Endothelial cell of umbilical vein (primary cell): ENCODE results near the gene ZNF831. TPM values are rescaled to one million over a fixed set of nuclear protein-coding genes. Genes with fewer than 3 reads are reported as not detected.

Experiments
- BruUV-seq: library from RNA; stranded (reverse); fragments of 400-500 nt; replicated peaks from 2 replicates; lab custom pipeline; 2021; lab: Mats Ljungman, UMichigan
- CTCF ChIA-PET: fragments of 300-600, 350-600 bp; sonication (Branson Sonifier 250); formaldehyde crosslinking; loops from one replicate; lab custom pipeline; 2021; ENCODE audit warnings: antibody characterized with exemption, inconsistent platforms; lab: Charles Lee
- POLR2A ChIA-PET: fragments of 300-600, 350-600 bp; sonication (Branson Sonifier 250); formaldehyde crosslinking; loops from one replicate; lab custom pipeline; 2021; ENCODE audit warnings: antibody characterized with exemption, inconsistent platforms; lab: Charles Lee
- DNase-seq: peaks from one replicate; pipeline ENCODE4 v3.0.0-alpha.2; 2011; ENCODE audit warnings: low read depth, low spot score
- FAIRE-seq: peaks from 2 replicates; lab custom pipeline; 2011; peaks lifted over from hg19 to GRCh38; lab: Jason Lieb, UNC
- H2AFZ ChIP-seq: 2 replicates; pipeline ENCODE4 v1.6.0; 2012; ENCODE audit warnings: low read depth, low read length, control low read depth, inconsistent platforms
- H3K27ac ChIP-seq: 2 replicates; pipeline ENCODE4 v1.5.1; 2011; ENCODE audit warnings: low read depth, mild to moderate bottlenecking, control low read depth, low read length, moderate library complexity; ENCODE audit not compliant: insufficient read depth
- H3K27me3 ChIP-seq, 2 experiments: 2 replicates each; pipeline versions ENCODE4 v1.6.0 to v1.6.1; 2011; ENCODE audit warnings: low read length in 2 of 2, mixed read lengths in 1 of 2; ENCODE audit not compliant: control insufficient read depth in 2 of 2, insufficient read depth in 2 of 2
- H3K36me3 ChIP-seq, 2 experiments: 2 replicates in 1 of 2; 3 replicates in 1 of 2; pipeline ENCODE4 v1.5.1; 2011; ENCODE audit warnings: low read length in 2 of 2, mild to moderate bottlenecking in 1 of 2, moderate library complexity in 1 of 2; ENCODE audit not compliant: control insufficient read depth in 2 of 2, insufficient read depth in 2 of 2; ENCODE audit errors: extremely low read depth in 1 of 2
- H3K4me1 ChIP-seq: 3 replicates; pipeline ENCODE4 v1.5.1; 2011; ENCODE audit warnings: mild to moderate bottlenecking, low read length; ENCODE audit not compliant: control insufficient read depth, insufficient read depth; ENCODE audit errors: extremely low read depth
- H3K4me2 ChIP-seq: 2 replicates; pipeline ENCODE4 v1.6.1; 2011; ENCODE audit warnings: low read length, control low read depth, mixed read lengths; ENCODE audit not compliant: insufficient read depth
- H3K4me3 ChIP-seq, 3 experiments: fragments of 200-600 bp in 1 of 3; sonication (generic), shearing (Covaris generic) in 1 of 3; replicated peaks in 1 of 3; 2 replicates each; pipeline ENCODE4 v1.5.1; 2011 to 2016; ENCODE audit warnings: control low read depth in 3 of 3, low read length in 3 of 3, mild to moderate bottlenecking in 2 of 3, inconsistent platforms in 1 of 3, low read depth in 1 of 3, moderate library complexity in 1 of 3; ENCODE audit not compliant: insufficient read depth in 1 of 3
- H3K79me2 ChIP-seq: 2 replicates; pipeline ENCODE4 v1.6.0; 2012; ENCODE audit warnings: low read length, inconsistent platforms; ENCODE audit not compliant: control insufficient read depth, insufficient read depth
- H3K9ac ChIP-seq: replicated peaks from 2 replicates; pipeline ENCODE3; 2011; ENCODE audit warnings: low read length, control low read depth; ENCODE audit not compliant: insufficient read depth; ENCODE audit errors: extremely low read depth
- H3K9me1 ChIP-seq: replicated peaks from 3 replicates; pipeline ENCODE4 v1.6.0; 2011; ENCODE audit warnings: mild to moderate bottlenecking, low read length; ENCODE audit not compliant: control insufficient read depth, insufficient read depth; ENCODE audit errors: extremely low read depth
- H3K9me3 ChIP-seq: replicated peaks from 2 replicates; pipeline ENCODE4 v1.5.1; 2012; ENCODE audit warnings: low read length, inconsistent platforms; ENCODE audit not compliant: control insufficient read depth, insufficient read depth
- H4K20me1 ChIP-seq: replicated peaks from 2 replicates; pipeline ENCODE3; 2011; ENCODE audit warnings: mild to moderate bottlenecking, low read length; ENCODE audit not compliant: control insufficient read depth, insufficient read depth; ENCODE audit errors: extremely low read depth
- CTCF ChIP-seq, 2 donors: IDR thresholded peaks; 1 replicate in 1 of 2; 2 replicates in 1 of 2; pipeline ENCODE4 v1.5.1; 2011; ENCODE audit warnings: low read length in 2 of 2, mild to moderate bottlenecking in 2 of 2, moderate library complexity in 2 of 2, control low read depth in 1 of 2, inconsistent platforms in 1 of 2, low read depth in 1 of 2; ENCODE audit not compliant: insufficient read depth in 1 of 2; ENCODE audit errors: extremely low read depth in 1 of 2
- EZH2 ChIP-seq: IDR thresholded peaks from 2 replicates; pipeline ENCODE4 v1.6.1; 2012; ENCODE audit warnings: borderline replicate concordance, low read depth, mild to moderate bottlenecking, moderate library complexity, low read length, inconsistent platforms; ENCODE audit not compliant: severe bottlenecking
- FOS ChIP-seq: IDR thresholded peaks from 2 replicates; pipeline ENCODE4 v1.6.1; 2011; ENCODE audit warnings: mild to moderate bottlenecking, low read length, moderate library complexity, borderline replicate concordance; ENCODE audit not compliant: insufficient read depth
- GATA2 ChIP-seq: IDR thresholded peaks from 2 replicates; pipeline ENCODE4 v1.7.0; 2011; ENCODE audit warnings: low read depth, mild to moderate bottlenecking, moderate library complexity, mixed read lengths, low read length; ENCODE audit not compliant: insufficient read length, insufficient read depth
- JUN ChIP-seq: IDR thresholded peaks from 2 replicates; pipeline ENCODE4 v1.6.1; 2011; ENCODE audit warnings: borderline replicate concordance, low read depth; ENCODE audit not compliant: insufficient read length, insufficient read depth
- MYC ChIP-seq: IDR thresholded peaks from one replicate; pipeline ENCODE4 v1.6.1; 2011; ENCODE audit warnings: mild to moderate bottlenecking, low read depth, low read length
- POLR2A ChIP-seq: IDR thresholded peaks from 2 replicates; pipeline ENCODE4 v1.6.1; 2012; ENCODE audit warnings: low read depth, mild to moderate bottlenecking, control low read depth, low read length
- POLR2AphosphoS5 ChIP-seq: IDR thresholded peaks from 2 replicates; pipeline ENCODE4 v1.6.1; 2012; ENCODE audit warnings: low read depth, mild to moderate bottlenecking, control low read depth, low read length, moderate library complexity; ENCODE audit not compliant: insufficient read depth
- dilution Hi-C: fragments of 300-500 bp; cut with MboI; formaldehyde crosslinking; loops from one replicate; pipeline ENCODE4 v1.15.0; 2019; ENCODE audit warnings: low sequenced_read_pairs; ENCODE audit not compliant: extremely low pct_ligation_motif_present
- intact Hi-C: fragments of 100-400 bp; cut with micrococcal nuclease; formaldehyde crosslinking; loops from one replicate; pipeline ENCODE4 v1.10.0; 2022
- polyA plus RNA-seq, 4 experiments: library from polyadenylated mRNA; depleted of rRNA in 3 of 4; stranded (reverse) in 3 of 4; unstranded in 1 of 4; fragments of >200 nt; gene quantifications; 2 replicates each; pipeline versions ENCODE4 v1.2.1 to v1.2.3, GENCODE V29; 2011 to 2012; ENCODE audit warnings: missing spikeins in 1 of 4
- total RNA-seq: library from RNA; stranded (reverse); gene quantifications from 2 replicates; pipeline ENCODE4 v1.2.3, GENCODE V29; 2021
- TF ChIP-seq, protein P1 (sequence below): IDR thresholded peaks from 2 replicates; pipeline ENCODE4 v1.6.1; 2011; ENCODE audit not compliant: insufficient read depth, insufficient read length

ZNF831 gene
- total and polyA plus RNA-seq, 2 donors (not counting 3 experiments of a cell fraction or from before 2014, with no cell fraction given), result not detected

- no peak overlapping the region for H3K4me3 ChIP-seq
- ChIA-PET CTCF (no interaction called here), POLR2A (no interaction called here)
- DNase-seq (no peak), FAIRE-seq (no peak)
- no TSS peak for BruUV-seq
- no peaks in the 10 kb centered on the region for H4K20me1 ChIP-seq
- no peak overlapping the region for H3K9ac ChIP-seq
- no peaks in the 10 kb centered on the region for H3K27me3 ChIP-seq
- no peaks in the 10 kb centered on the region for H3K79me2 ChIP-seq
- intact Hi-C loops, result no loop called here
- H3K4me1 ChIP-seq, result no peaks in the 10 kb centered on the region
- TF ChIP-seq FOS, result no peak
- TF ChIP-seq EZH2, result no peak
- no peak for TF ChIP-seq MYC
- TF ChIP-seq, protein P1, sequence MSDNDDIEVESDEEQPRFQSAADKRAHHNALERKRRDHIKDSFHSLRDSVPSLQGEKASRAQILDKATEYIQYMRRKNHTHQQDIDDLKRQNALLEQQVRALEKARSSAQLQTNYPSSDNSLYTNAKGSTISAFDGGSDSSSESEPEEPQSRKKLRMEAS, result no peak
- no peak for TF ChIP-seq POLR2AphosphoS5
- TF ChIP-seq GATA2, result no peak
- no peak for TF ChIP-seq CTCF (IDR thresholded peaks at IDR 0.05; ENCODE audit: extremely low read depth in 1 of 2, insufficient read depth in 1 of 2, low read depth in 1 of 2, low read length in 2 of 2)
- TF ChIP-seq JUN, result no peak
- TF ChIP-seq POLR2A, result no peak
- H3K9me1 ChIP-seq, result no peaks in the 10 kb centered on the region
- no peak overlapping the region for H3K27ac ChIP-seq
- dilution Hi-C loops, result no loop called here
- no peak overlapping the region for H2AFZ ChIP-seq
- no peaks in the 10 kb centered on the region for H3K36me3 ChIP-seq
- H3K4me2 ChIP-seq, result no peak overlapping the region
- H3K9me3 ChIP-seq, result no peaks in the 10 kb centered on the region
These were observed 14.7 kb upstream of the ZNF831 start for GRCh38 chr20:59148701-59149493.
